Smooth muscle cell (in vitro differentiated cells): ENCODE measurements around the gene BCO1. TPM values are rescaled to one million over a fixed set of nuclear protein-coding genes. Genes with fewer than 3 reads are reported as not detected.

Experiments used
- DNase-seq: peaks from one replicate; lab custom pipeline; 2025; ENCODE audit not compliant: unreplicated experiment; lab: John Stamatoyannopoulos, UW
- H2AFZ ChIP-seq: fragments of 200-600 bp; sonication (generic); 2 replicates; pipeline ENCODE4 v1.6.0; 2016; ENCODE audit warnings: antibody characterized with exemption, low read depth, mild to moderate bottlenecking
- H3F3A ChIP-seq: fragments of 200-600 bp; sonication (generic); 2 replicates; pipeline ENCODE4 v1.6.0; 2017; ENCODE audit warnings: antibody characterized with exemption, low read depth
- H3K27ac ChIP-seq: fragments of 200-600 bp; sonication (generic); 2 replicates; pipeline ENCODE4 v1.5.1; 2016; ENCODE audit warnings: low read depth, mild to moderate bottlenecking
- H3K27me3 ChIP-seq: fragments of 200-600 bp; sonication (generic); 2 replicates; pipeline ENCODE4 v1.6.1; 2016; ENCODE audit warnings: low read depth, mild to moderate bottlenecking
- H3K36me3 ChIP-seq: fragments of 200-600 bp; sonication (generic); 2 replicates; pipeline ENCODE4 v1.5.1; 2016; ENCODE audit warnings: low read depth
- H3K4me1 ChIP-seq: fragments of 200-600 bp; sonication (generic); 2 replicates; pipeline ENCODE4 v1.5.1; 2016; ENCODE audit warnings: low read depth
- H3K4me2 ChIP-seq: fragments of 200-600 bp; sonication (generic); 2 replicates; pipeline ENCODE4 v1.6.0; 2016; ENCODE audit warnings: mild to moderate bottlenecking
- H3K4me3 ChIP-seq: fragments of 200-600 bp; sonication (generic); 2 replicates; pipeline ENCODE4 v1.5.1; 2016; ENCODE audit warnings: mild to moderate bottlenecking
- H3K79me2 ChIP-seq: fragments of 200-600 bp; sonication (generic); 2 replicates; pipeline ENCODE4 v1.6.0; 2016; ENCODE audit warnings: low read depth, mild to moderate bottlenecking
- H3K9ac ChIP-seq: fragments of 200-600 bp; sonication (generic); 2 replicates; pipeline ENCODE4 v1.6.0; 2016; ENCODE audit warnings: low read depth
- H3K9me3 ChIP-seq: fragments of 200-600 bp; sonication (generic); replicated peaks from 2 replicates; pipeline ENCODE4 v1.5.1; 2016; ENCODE audit warnings: low read depth
- H4K20me1 ChIP-seq: fragments of 200-600 bp; sonication (generic); 2 replicates; pipeline ENCODE4 v1.6.0; 2016; ENCODE audit warnings: low read depth
- WGBS: methylation state at CpG from one replicate; pipeline ENCODE4 v1.1.7; 2016; ENCODE audit warnings: low lambda C conversion rate; 5-methylcytosine and 5-hydroxymethylcytosine counted together
- polyA plus RNA-seq: library from polyadenylated mRNA; unstranded; fragments of >200 nt; fragmentation: Nextera tagmentation; extraction: Ambion mirVana; gene quantifications from 2 replicates; pipeline ENCODE4 v1.2.1, GENCODE V29; 2016
- total RNA-seq: library from RNA; depleted of rRNA; stranded (reverse); fragments of >200 nt; gene quantifications from 2 replicates; pipeline ENCODE4 v1.2.3, GENCODE V29; 2014
- TF ChIP-seq, protein P1 (sequence below): fragments of 200-600 bp; sonication (generic); IDR thresholded peaks from 2 replicates; pipeline ENCODE4 v1.5.1; 2017; ENCODE audit warnings: borderline replicate concordance, mild to moderate bottlenecking, antibody characterized with exemption; ENCODE audit not compliant: insufficient read depth, poor library complexity, severe bottlenecking

Gene BCO1
- total and polyA plus RNA-seq, 2 experiments from 2014 or later: not detected

DNA sequence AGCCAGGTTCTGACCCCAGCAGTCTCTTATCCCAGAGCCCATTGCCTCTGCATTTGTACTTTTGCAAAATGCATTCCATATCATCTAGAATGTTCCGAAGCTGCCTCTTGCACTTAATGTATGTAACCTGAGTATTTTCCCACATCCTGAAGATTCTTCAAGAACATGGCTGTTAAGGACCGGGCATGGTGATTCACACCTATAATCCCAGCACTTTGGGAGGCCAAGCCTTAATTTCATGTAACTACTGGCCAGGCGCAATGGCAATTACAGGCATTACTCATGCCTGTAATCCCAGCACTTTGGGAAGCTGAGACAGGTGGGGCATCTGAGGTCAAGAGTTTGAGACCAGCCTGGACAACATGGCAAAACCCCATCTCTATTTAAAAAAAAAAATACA, 44.6 kb downstream of the BCO1 start:
- no peak overlapping the region for H3K4me2 ChIP-seq
- H3K79me2 ChIP-seq: no peaks in the 10 kb centered on the region
- no peaks in the 10 kb centered on the region for H3K36me3 ChIP-seq
- no peaks in the 10 kb centered on the region for H3F3A ChIP-seq
- no peak overlapping the region for H2AFZ ChIP-seq
- H3K27me3 ChIP-seq: no peaks in the 10 kb centered on the region
- H3K27ac ChIP-seq: no peak overlapping the region
- no peaks in the 10 kb centered on the region for H4K20me1 ChIP-seq
- no peak for DNase-seq
- TF ChIP-seq, protein P1, sequence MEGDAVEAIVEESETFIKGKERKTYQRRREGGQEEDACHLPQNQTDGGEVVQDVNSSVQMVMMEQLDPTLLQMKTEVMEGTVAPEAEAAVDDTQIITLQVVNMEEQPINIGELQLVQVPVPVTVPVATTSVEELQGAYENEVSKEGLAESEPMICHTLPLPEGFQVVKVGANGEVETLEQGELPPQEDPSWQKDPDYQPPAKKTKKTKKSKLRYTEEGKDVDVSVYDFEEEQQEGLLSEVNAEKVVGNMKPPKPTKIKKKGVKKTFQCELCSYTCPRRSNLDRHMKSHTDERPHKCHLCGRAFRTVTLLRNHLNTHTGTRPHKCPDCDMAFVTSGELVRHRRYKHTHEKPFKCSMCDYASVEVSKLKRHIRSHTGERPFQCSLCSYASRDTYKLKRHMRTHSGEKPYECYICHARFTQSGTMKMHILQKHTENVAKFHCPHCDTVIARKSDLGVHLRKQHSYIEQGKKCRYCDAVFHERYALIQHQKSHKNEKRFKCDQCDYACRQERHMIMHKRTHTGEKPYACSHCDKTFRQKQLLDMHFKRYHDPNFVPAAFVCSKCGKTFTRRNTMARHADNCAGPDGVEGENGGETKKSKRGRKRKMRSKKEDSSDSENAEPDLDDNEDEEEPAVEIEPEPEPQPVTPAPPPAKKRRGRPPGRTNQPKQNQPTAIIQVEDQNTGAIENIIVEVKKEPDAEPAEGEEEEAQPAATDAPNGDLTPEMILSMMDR: no peak
- H3K4me1 ChIP-seq: no peaks in the 10 kb centered on the region
- no peak overlapping the region for H3K4me3 ChIP-seq
- H3K9ac ChIP-seq: no peak overlapping the region
- WGBS: 73% methylated on average over 3 of the region's 3 CpGs
- H3K9me3 ChIP-seq: no peaks in the 10 kb centered on the region

DNA sequence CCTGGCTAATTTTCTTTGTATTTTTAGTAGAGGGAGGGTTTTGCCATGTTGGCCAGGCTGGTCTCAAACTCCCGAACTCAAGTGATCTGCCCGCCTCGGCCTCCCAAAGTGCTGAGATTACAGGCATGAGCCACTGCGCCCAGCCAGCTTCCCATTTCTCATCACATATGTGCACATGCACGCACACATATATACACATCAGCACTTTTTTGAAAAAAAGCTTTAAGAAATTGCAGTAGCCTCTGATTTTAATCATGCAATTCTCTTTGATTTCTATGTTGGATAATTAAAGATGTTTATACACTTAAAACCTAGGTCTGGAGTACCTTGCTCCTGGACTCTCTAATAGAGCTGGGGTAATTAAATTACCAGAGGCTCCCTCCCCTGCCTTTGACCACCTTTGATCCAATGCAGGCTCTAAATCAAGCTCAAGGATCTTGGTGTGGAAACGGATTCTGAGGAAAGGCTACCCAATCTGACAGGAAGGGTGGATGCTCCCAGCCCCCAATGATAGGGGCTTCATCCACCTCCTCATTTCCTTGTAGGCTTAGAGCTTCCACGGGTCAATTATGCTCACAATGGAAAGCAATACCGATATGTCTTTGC, 46.6 kb downstream of the BCO1 start:
- DNase-seq: no peak
- no peaks in the 10 kb centered on the region for H3K4me1 ChIP-seq
- no peaks in the 10 kb centered on the region for H3K9me3 ChIP-seq
- no peak overlapping the region for H3K27ac ChIP-seq
- no peaks in the 10 kb centered on the region for H3K79me2 ChIP-seq
- H3K36me3 ChIP-seq: no peaks in the 10 kb centered on the region
- TF ChIP-seq, protein P1: no peak
- WGBS: 88% methylated on average over 8 of the region's 8 CpGs
- no peak overlapping the region for H3K4me2 ChIP-seq
- no peaks in the 10 kb centered on the region for H3F3A ChIP-seq
- no peak overlapping the region for H2AFZ ChIP-seq
- no peaks in the 10 kb centered on the region for H3K27me3 ChIP-seq
- no peaks in the 10 kb centered on the region for H4K20me1 ChIP-seq
- H3K9ac ChIP-seq: no peak overlapping the region
- H3K4me3 ChIP-seq: no peak overlapping the region

DNA sequence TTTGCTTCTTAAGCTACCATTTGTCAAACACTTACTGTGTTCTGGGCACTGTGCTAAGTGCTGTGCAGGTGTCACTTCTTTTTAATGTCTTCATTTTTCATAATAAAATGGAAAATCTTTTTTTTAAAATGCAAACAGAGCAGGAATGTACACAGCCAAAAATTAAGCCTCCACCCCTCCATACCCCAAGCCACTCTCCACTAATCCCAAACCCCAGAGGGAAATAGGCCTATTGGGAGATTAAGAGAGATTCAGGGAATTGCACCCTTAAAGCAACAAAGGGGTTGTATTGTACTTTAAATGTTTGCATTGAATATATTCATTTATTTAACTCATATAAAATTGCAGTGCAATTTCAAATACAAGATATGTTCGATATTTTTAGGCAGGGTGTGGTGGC, 47.7 kb downstream of the BCO1 start:
- 97% methylated on average over 1 of the region's 1 CpG for WGBS
- Histone ChIP-seq H3K79me2 (no peaks in the 10 kb centered on the region), H3K9me3 (no peaks in the 10 kb centered on the region), H4K20me1 (no peaks in the 10 kb centered on the region), H3F3A (no peaks in the 10 kb centered on the region), H3K9ac (no peak overlapping the region), H3K4me1 (no peaks in the 10 kb centered on the region), H3K27ac (no peak overlapping the region), H2AFZ (no peak overlapping the region), H3K4me3 (no peak overlapping the region), H3K36me3 (no peaks in the 10 kb centered on the region), H3K4me2 (no peak overlapping the region), H3K27me3 (no peaks in the 10 kb centered on the region)
- DNase-seq: no peak
- TF ChIP-seq, protein P1: no peak

DNA sequence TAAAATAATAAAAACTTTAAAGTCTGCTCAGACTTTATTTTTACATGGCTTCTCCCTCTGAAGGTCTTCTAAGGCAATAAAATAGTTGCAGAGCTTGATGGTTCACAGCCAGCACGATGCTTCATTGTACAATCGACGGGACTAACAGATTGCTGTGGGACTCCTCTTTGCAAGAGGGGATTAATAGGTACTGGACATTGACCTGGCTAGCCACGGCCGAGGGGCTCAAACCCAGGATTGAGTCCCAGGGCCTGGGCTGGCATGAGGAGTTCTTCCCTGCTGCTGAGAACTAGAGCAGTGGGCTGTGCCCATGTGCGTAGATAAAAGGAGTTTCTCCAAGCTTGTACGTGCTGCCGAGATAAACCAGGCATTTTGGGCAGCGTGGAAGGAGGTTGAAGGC, 52.6 kb downstream of the BCO1 start:
- Histone ChIP-seq H2AFZ (no peak overlapping the region), H3K4me2 (no peak overlapping the region), H3K36me3 (no peaks in the 10 kb centered on the region), H3K27me3 (no peaks in the 10 kb centered on the region), H3K27ac (no peak overlapping the region), H3F3A (peaks cover 6% of the 10 kb centered on the region), H3K9ac (no peak overlapping the region), H3K9me3 (no peaks in the 10 kb centered on the region), H3K4me1 (no peaks in the 10 kb centered on the region), H3K4me3 (no peak overlapping the region), H3K79me2 (no peaks in the 10 kb centered on the region), H4K20me1 (no peaks in the 10 kb centered on the region)
- DNase-seq: no peak
- TF ChIP-seq, protein P1: no peak
- WGBS: 92% methylated on average over 9 of the region's 9 CpGs
